Measurements from ENCODE around the gene TCTN2.
A peak's percentile ranks its signal among the peaks of the same experiment; 100 is the strongest.

Gene TCTN2

GRCh38 chr12:123705935-123706334, 35.0 kb downstream of the TCTN2 start:
- H3K4me1 ChIP-seq (ENCODE audit: control insufficient read depth, low read length), result no peaks in the 10 kb centered on the region; the same call in 1 of the 2 replicates
- H3K4me2 ChIP-seq (ENCODE audit: low read length), result no peak overlapping the region
- no peaks in the 10 kb centered on the region for H3K79me2 ChIP-seq (ENCODE audit: control insufficient read depth, low read length)
- no peaks in the 10 kb centered on the region for H3K9me3 ChIP-seq (ENCODE audit: control insufficient read depth, insufficient read depth, low read length)
- H3K4me3 ChIP-seq (ENCODE audit: low read length), result no peak overlapping the region
- no peaks in the 10 kb centered on the region for H4K20me1 ChIP-seq (ENCODE audit: control insufficient read depth, insufficient read depth, low read depth, low read length)
- H3F3A ChIP-seq (ENCODE audit: control insufficient read depth, insufficient read depth), result no peaks in the 10 kb centered on the region
- TF ChIP-seq CTCF (IDR thresholded peaks at IDR 0.05; ENCODE audit: low read depth, low read length, poor library complexity, severe bottlenecking) (no peak), EZH2phosphoT487 (IDR thresholded peaks at IDR 0.05; ENCODE audit: borderline replicate concordance, low read length) (no peak)
- H3K36me3 ChIP-seq (ENCODE audit: control insufficient read depth, low read length), result no peaks in the 10 kb centered on the region
- no peak overlapping the region for H3K27ac ChIP-seq (ENCODE audit: low read depth, low read length)
- no peaks in the 10 kb centered on the region for H3K27me3 ChIP-seq (ENCODE audit: control insufficient read depth, low read length)
- H3K9me2 ChIP-seq (replicated peaks; ENCODE audit: control insufficient read depth, low read length), result no peaks in the 10 kb centered on the region

- Histone ChIP-seq H3K4me3 (ENCODE audit: low read length) (no peak overlapping the region), H3K36me3 (ENCODE audit: control insufficient read depth, low read length) (peaks cover 2% of the 10 kb centered on the region), H3K4me1 (ENCODE audit: control insufficient read depth, low read length) (peaks cover 7% of the 10 kb centered on the region), H3K9me2 (replicated peaks; ENCODE audit: control insufficient read depth, low read length) (no peaks in the 10 kb centered on the region), H3K27me3 (ENCODE audit: control insufficient read depth, low read length) (no peaks in the 10 kb centered on the region), H4K20me1 (ENCODE audit: control insufficient read depth, insufficient read depth, low read depth, low read length) (no peaks in the 10 kb centered on the region), H3K27ac (ENCODE audit: low read depth, low read length) (no peak overlapping the region), H3F3A (ENCODE audit: control insufficient read depth, insufficient read depth) (no peaks in the 10 kb centered on the region), H3K9me3 (ENCODE audit: control insufficient read depth, insufficient read depth, low read length) (no peaks in the 10 kb centered on the region), H3K79me2 (ENCODE audit: control insufficient read depth, low read length) (peaks cover 3% of the 10 kb centered on the region), H3K4me2 (ENCODE audit: low read length) (no peak overlapping the region)
- TF ChIP-seq CTCF (IDR thresholded peaks at IDR 0.05; ENCODE audit: low read depth, low read length, poor library complexity, severe bottlenecking), result no peak
- no peak for TF ChIP-seq EZH2phosphoT487 (IDR thresholded peaks at IDR 0.05; ENCODE audit: borderline replicate concordance, low read length)
Measured at GRCh38 chr12:123707466-123707865, 36.6 kb downstream of the TCTN2 start.

- Histone ChIP-seq H3K27me3 (ENCODE audit: control insufficient read depth, low read length) (no peaks in the 10 kb centered on the region), H3K79me2 (ENCODE audit: control insufficient read depth, low read length) (peaks cover 48% of the 10 kb centered on the region), H3F3A (ENCODE audit: control insufficient read depth, insufficient read depth) (no peaks in the 10 kb centered on the region), H3K9me2 (replicated peaks; ENCODE audit: control insufficient read depth, low read length) (no peaks in the 10 kb centered on the region), H3K27ac (ENCODE audit: low read depth, low read length) (no peak overlapping the region), H3K4me2 (ENCODE audit: low read length) (peak overlapping the region; percentile 100), H4K20me1 (ENCODE audit: control insufficient read depth, insufficient read depth, low read depth, low read length) (peaks cover 17% of the 10 kb centered on the region; the same call in 1 of the 2 replicates), H3K4me3 (ENCODE audit: low read length) (peak overlapping the region; percentile 99), H3K36me3 (ENCODE audit: control insufficient read depth, low read length) (peaks cover 17% of the 10 kb centered on the region), H3K9me3 (ENCODE audit: control insufficient read depth, insufficient read depth, low read length) (no peaks in the 10 kb centered on the region), H3K4me1 (ENCODE audit: control insufficient read depth, low read length) (peaks cover 30% of the 10 kb centered on the region)
- TF ChIP-seq EZH2phosphoT487 (IDR thresholded peaks at IDR 0.05; ENCODE audit: borderline replicate concordance, low read length) (no peak; the same call in 1 of the 2 replicates), CTCF (IDR thresholded peaks at IDR 0.05; ENCODE audit: low read depth, low read length, poor library complexity, severe bottlenecking) (peak; percentile 9)
Measured at GRCh38 chr12:123712780-123713319, 41.9 kb downstream of the TCTN2 start.
